HEK293T (cell line): Measurements from ENCODE around the gene UGGT2.
"Not testable (repeated sequence)": the region's sequence is repeated elsewhere in the genome, so short reads cannot be mapped to it uniquely, and the experiment has no call there.

Source experiments
- CTCF ChIA-PET: fragments of 350-600 bp; formaldehyde crosslinking; extraction: SDS; loops from one replicate; lab custom pipeline; 2021; ENCODE audit warnings: antibody characterized with exemption, inconsistent platforms; lab: Yijun Ruan, JAX
- POLR2A ChIA-PET: fragments of 350-600 bp; formaldehyde crosslinking; extraction: SDS; loops from one replicate; lab custom pipeline; 2020; ENCODE audit warnings: antibody characterized with exemption, inconsistent platforms; lab: Yijun Ruan, JAX
- DNase-seq: peaks from one replicate; pipeline ENCODE4 v3.0.0; 2012; ENCODE audit warnings: mixed read lengths; ENCODE audit errors: extremely low spot score
- ARNT ChIP-seq: fragments of 450-650 bp; IDR thresholded peaks from 2 replicates; pipeline ENCODE4 v1.6.1; 2017; ENCODE audit warnings: mild to moderate bottlenecking
- BHLHE40 ChIP-seq: fragments of 450-650 bp; IDR thresholded peaks from 2 replicates; pipeline ENCODE4 v1.6.1; 2016; ENCODE audit warnings: mild to moderate bottlenecking, moderate library complexity, borderline replicate concordance
- CTBP1 ChIP-seq: fragments of 450-650 bp; IDR thresholded peaks from 2 replicates; pipeline ENCODE4 v1.6.1; 2016; ENCODE audit warnings: borderline replicate concordance
- ELF4 ChIP-seq: fragments of 450-650 bp; IDR thresholded peaks from 2 replicates; pipeline ENCODE4 v1.6.1; 2017; ENCODE audit warnings: antibody characterized with exemption
- FOXA1 ChIP-seq: fragments of 450-650 bp; IDR thresholded peaks from 2 replicates; pipeline ENCODE4 v1.6.1; 2016; ENCODE audit warnings: mild to moderate bottlenecking
- FOXK2 ChIP-seq: fragments of 450-650 bp; IDR thresholded peaks from 2 replicates; pipeline ENCODE4 v1.6.1; 2016; ENCODE audit warnings: mild to moderate bottlenecking
- FOXM1 ChIP-seq: fragments of 450-650 bp; IDR thresholded peaks from 2 replicates; pipeline ENCODE4 v1.6.1; 2017; ENCODE audit warnings: mild to moderate bottlenecking, borderline replicate concordance
- HDGF ChIP-seq: fragments of 450-650 bp; IDR thresholded peaks from 2 replicates; pipeline ENCODE4 v1.6.1; 2017; ENCODE audit warnings: antibody characterized with exemption, borderline replicate concordance
- L3MBTL2 ChIP-seq: fragments of 450-650 bp; conservative IDR thresholded peaks from 2 replicates; pipeline ENCODE4 v1.6.1; 2016; ENCODE audit warnings: mild to moderate bottlenecking
- LEF1 ChIP-seq: fragments of 450-650 bp; IDR thresholded peaks from 2 replicates; pipeline ENCODE4 v1.6.1; 2017; ENCODE audit warnings: mild to moderate bottlenecking, borderline replicate concordance
- NFRKB ChIP-seq: fragments of 450-650 bp; IDR thresholded peaks from 2 replicates; pipeline ENCODE4 v1.6.1; 2016; ENCODE audit warnings: mild to moderate bottlenecking, moderate library complexity
- PKNOX1 ChIP-seq: fragments of 450-650 bp; IDR thresholded peaks from 2 replicates; pipeline ENCODE4 v1.6.1; 2016
- SP1 ChIP-seq: fragments of 450-650 bp; IDR thresholded peaks from 2 replicates; pipeline ENCODE4 v1.6.1; 2017
- SUZ12 ChIP-seq: fragments of 450-650 bp; IDR thresholded peaks from 2 replicates; pipeline ENCODE4 v1.6.1; 2016; ENCODE audit warnings: mild to moderate bottlenecking
- TARDBP ChIP-seq: fragments of 450-650 bp; IDR thresholded peaks from 2 replicates; pipeline ENCODE4 v1.6.1; 2016
- ZNF384 ChIP-seq: fragments of 450-650 bp; IDR thresholded peaks from 2 replicates; pipeline ENCODE4 v1.6.1; 2016

UGGT2 gene

GRCh38 chr13:95787356-95788099 is 265.7 kb downstream of the UGGT2 start:
- TF ChIP-seq NFRKB (no peak), L3MBTL2 (no peak), BHLHE40 (no peak), CTBP1 (no peak), FOXK2 (no peak), ARNT (no peak), FOXA1 (no peak), FOXM1 (no peak), SUZ12 (no peak), ELF4 (no peak), LEF1 (no peak), TARDBP (no peak), PKNOX1 (no peak), HDGF (no peak), SP1 (no peak), ZNF384 (no peak)
- POLR2A ChIA-PET = no interaction called here
- no peak for DNase-seq
- CTCF ChIA-PET = interaction anchor here (0.9 kb wide), 1 partner anchor 163 kb away, joined by 4 read pairs; no protein-coding TSS in a partner anchor

DNA sequence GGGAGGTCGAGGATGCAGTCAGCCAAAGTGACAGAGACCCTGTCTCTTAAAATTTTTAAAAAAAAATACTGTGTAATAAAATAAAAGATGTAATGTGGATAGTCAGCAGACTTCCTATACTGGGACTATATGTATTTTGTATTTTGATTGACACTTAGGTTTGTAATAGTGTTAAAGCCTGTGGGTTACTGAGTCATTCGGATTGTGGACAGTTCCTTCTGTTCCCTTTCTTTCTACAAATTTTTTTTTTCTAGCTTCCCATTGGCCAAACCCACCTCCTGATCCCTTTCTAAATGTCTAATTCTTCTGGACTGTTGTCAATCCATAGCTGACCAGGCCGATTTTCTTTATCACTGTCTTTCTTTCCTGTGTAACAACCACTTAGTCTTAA is 268.3 kb downstream of the UGGT2 start:
- ChIA-PET POLR2A (no interaction called here), CTCF (no interaction called here)
- TF ChIP-seq PKNOX1 (0 out of 2 replicates have a peak, but pooled peaks have one; percentile 22), NFRKB (no peak)
- no peak for DNase-seq

DNA sequence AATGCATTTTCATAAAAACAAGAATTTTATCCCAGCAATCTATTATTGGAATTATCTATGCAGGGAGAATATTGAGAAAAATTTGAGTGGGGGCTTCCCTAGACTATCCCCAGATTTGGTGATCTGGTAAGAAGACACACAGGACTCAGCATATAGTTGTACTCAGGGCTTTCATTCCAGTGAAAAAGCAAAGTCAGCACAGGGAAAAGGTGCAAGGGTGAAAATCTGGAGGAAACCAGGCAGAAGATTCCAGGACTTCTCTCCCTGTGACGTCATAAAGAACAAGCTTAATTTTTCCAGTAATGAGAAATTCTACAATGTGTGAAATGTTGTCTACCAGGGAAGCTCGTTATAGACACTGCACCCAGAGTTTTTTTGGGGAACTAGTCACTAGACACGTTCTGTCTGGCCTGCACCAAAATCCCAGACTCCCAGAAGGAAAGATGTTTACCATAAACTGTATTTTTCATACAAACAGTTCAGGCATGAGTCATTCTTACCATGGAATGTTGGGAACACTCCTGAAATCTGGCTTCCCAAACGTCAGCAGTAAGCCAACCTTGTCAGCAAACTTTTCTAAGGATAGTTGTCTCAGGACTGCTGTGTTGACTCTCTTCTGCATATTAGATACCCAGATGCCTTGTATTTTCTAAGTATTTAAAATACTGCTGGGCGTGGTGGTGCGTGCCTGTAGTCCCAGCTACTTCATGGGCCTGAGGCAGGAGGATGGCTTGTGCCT is 268.9 kb downstream of the UGGT2 start:
- CTCF ChIA-PET = no interaction called here
- no peak for TF ChIP-seq CTBP1
- TF ChIP-seq LEF1 = no peak
- TF ChIP-seq ELF4 = no peak
- TF ChIP-seq FOXA1 = no peak
- no peak for TF ChIP-seq TARDBP
- no peak for TF ChIP-seq ARNT
- TF ChIP-seq L3MBTL2 = no peak
- no peak for TF ChIP-seq PKNOX1
- TF ChIP-seq SP1 = no peak
- no peak for TF ChIP-seq BHLHE40
- no peak for TF ChIP-seq FOXK2
- no peak for TF ChIP-seq SUZ12
- no peak for TF ChIP-seq HDGF
- TF ChIP-seq ZNF384 = no peak
- no peak for TF ChIP-seq FOXM1
- no peak for TF ChIP-seq NFRKB
- POLR2A ChIA-PET = no interaction called here

DNA sequence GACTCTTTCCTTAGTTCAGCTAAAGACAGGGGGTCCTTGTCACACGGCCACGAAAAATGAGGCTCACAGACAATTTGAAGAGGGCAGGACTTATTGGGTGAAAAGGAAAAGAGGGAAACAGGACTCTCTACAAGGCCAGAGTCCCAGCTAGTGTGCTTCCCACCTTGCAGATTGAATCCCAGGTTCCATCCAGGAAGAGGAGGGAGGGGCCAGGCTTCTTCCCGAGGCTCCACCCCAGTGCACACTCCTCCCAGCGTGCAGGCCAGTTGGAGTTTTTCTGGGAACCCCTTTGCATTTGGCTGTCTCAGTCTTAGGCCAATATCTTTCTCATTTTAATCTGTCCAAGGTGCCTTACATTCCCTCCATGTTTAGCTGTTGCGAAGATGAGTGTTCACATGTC is 269.5 kb downstream of the UGGT2 start:
- ChIA-PET CTCF (no interaction called here), POLR2A (no interaction called here)
- TF ChIP-seq BHLHE40 = no peak
- TF ChIP-seq SP1 = no peak
- no peak for TF ChIP-seq HDGF
- TF ChIP-seq FOXK2 = no peak
- TF ChIP-seq SUZ12 = no peak
- TF ChIP-seq LEF1 = no peak
- no peak for TF ChIP-seq FOXM1
- TF ChIP-seq L3MBTL2 = no peak
- TF ChIP-seq ARNT = no peak
- TF ChIP-seq FOXA1 = no peak
- TF ChIP-seq PKNOX1 = no peak
- TF ChIP-seq ZNF384 = no peak
- TF ChIP-seq TARDBP = no peak
- DNase-seq = no peak

More for the DNA sequence above, 268.9 kb downstream of the UGGT2 start:
- DNase-seq = no peak

GRCh38 chr13:95781940-95782339 is 271.3 kb downstream of the UGGT2 start:
- POLR2A ChIA-PET, DNase-seq, CTCF ChIA-PET: not testable (repeated sequence)

DNA sequence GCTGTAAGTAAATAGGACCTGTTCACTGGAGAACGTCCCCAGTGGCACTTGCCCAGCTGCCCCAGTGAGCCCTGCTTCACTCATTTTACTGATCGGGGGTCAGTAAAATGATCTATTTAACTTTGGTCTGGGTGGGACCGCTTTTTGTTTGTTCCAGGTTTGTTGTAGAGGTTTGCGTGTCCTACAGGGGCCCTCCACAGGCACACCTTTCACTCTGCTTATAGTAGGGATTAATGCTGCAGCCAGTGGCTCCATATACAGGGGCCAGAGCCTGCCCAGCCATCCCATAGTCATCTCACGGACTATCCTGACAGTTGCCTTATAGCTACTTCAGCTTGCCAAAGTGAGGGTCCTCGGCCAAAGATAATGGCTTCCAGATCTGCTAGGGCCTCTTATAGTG is 272.2 kb downstream of the UGGT2 start:
- CTCF ChIA-PET = no interaction called here
- DNase-seq = no peak
- POLR2A ChIA-PET = no interaction called here
- no peak for TF ChIP-seq ZNF384
